Activated T-helper 2 cell treated with anti-CD3 and anti-CD28 coated beads, Interferon-gamma antibody, Interleukin-2, Interleukin-4, amounts not matched to agents 10 μg/mL and 5 μg/mL and 100 μg/mL, durations not matched to agents 14 hours and 24 hours and 36 hours (primary cell): ENCODE results near the gene TNS4. TPM values are rescaled to one million over a fixed set of nuclear protein-coding genes. Genes with fewer than 3 reads are reported as not detected.

Experiments
- DNase-seq: peaks from one replicate; pipeline ENCODE4 v3.0.0; 2021; ENCODE audit warnings: low spot score
- H3K27ac Mint-ChIP-seq: one replicate; pipeline ENCODE4 v1.8.0; 2021; ENCODE audit warnings: mixed read lengths
- H3K27me3 Mint-ChIP-seq: one replicate; pipeline ENCODE4 v1.8.0; 2021; ENCODE audit warnings: low read depth, mixed read lengths
- H3K36me3 Mint-ChIP-seq: one replicate; pipeline ENCODE4 v1.8.0; 2021; ENCODE audit warnings: low read depth, mixed read lengths
- H3K4me1 Mint-ChIP-seq: one replicate; pipeline ENCODE4 v1.8.0; 2021; ENCODE audit warnings: low read depth, mixed read lengths
- H3K4me3 Mint-ChIP-seq: one replicate; pipeline ENCODE4 v1.8.0; 2021; ENCODE audit warnings: low read depth, mild to moderate bottlenecking, moderate library complexity, mixed read lengths
- H3K9me3 Mint-ChIP-seq: one replicate; pipeline ENCODE4 v1.8.0; 2021; ENCODE audit warnings: mixed read lengths
- intact Hi-C: fragments of 100-400 bp; cut with micrococcal nuclease; formaldehyde crosslinking; loops from one replicate; pipeline ENCODE4 v1.15.1; 2023
- total RNA-seq: library from RNA; stranded (reverse); gene quantifications from 2 replicates; pipeline ENCODE4 v1.2.3, GENCODE V29; 2022

The TNS4 gene
- total RNA-seq, 1 donor from 2014 or later = 9.0 TPM

GRCh38 chr17:40519089-40519775 lies 17.8 kb upstream of the TNS4 start:
- no peak for DNase-seq
- peaks cover 16% of the 10 kb centered on the region for H3K9me3 Mint-ChIP-seq
- intact Hi-C loops = loop anchor here (5.0 kb wide), 1 partner anchor 102 kb away; the partner anchor contains the start of gene TOP2A
- H3K4me1 Mint-ChIP-seq = peaks cover 71% of the 10 kb centered on the region
- H3K36me3 Mint-ChIP-seq = peaks cover 39% of the 10 kb centered on the region
- H3K27ac Mint-ChIP-seq = peak overlapping the region; percentile 64
- H3K27me3 Mint-ChIP-seq = no peaks in the 10 kb centered on the region
- peak overlapping the region; percentile 35 for H3K4me3 Mint-ChIP-seq

- H3K9me3 Mint-ChIP-seq = peaks cover 12% of the 10 kb centered on the region
- no peak for DNase-seq
- peaks cover 74% of the 10 kb centered on the region for H3K4me1 Mint-ChIP-seq
- peak overlapping the region; percentile 64 for H3K27ac Mint-ChIP-seq
- intact Hi-C loops = loop anchor here (5.0 kb wide), 1 partner anchor 101 kb away; the partner anchor contains the start of gene TOP2A
- peak overlapping the region; percentile 55 for H3K4me3 Mint-ChIP-seq
- no peaks in the 10 kb centered on the region for H3K27me3 Mint-ChIP-seq
- peaks cover 33% of the 10 kb centered on the region for H3K36me3 Mint-ChIP-seq
Measured at GRCh38 chr17:40518401-40519088, 17.1 kb upstream of the TNS4 start.

- peaks cover 70% of the 10 kb centered on the region for H3K4me1 Mint-ChIP-seq
- DNase-seq = no peak
- peaks cover 28% of the 10 kb centered on the region for H3K36me3 Mint-ChIP-seq
- no peaks in the 10 kb centered on the region for H3K27me3 Mint-ChIP-seq
- intact Hi-C loops = loop anchor here (5.0 kb wide), 1 partner anchor 101 kb away; the partner anchor contains the start of gene TOP2A
- H3K9me3 Mint-ChIP-seq = peaks cover 6% of the 10 kb centered on the region
- peak overlapping the region; percentile 55 for H3K4me3 Mint-ChIP-seq
- peak overlapping the region; percentile 64 for H3K27ac Mint-ChIP-seq
Measured at GRCh38 chr17:40517981-40518380, 16.6 kb upstream of the TNS4 start.

- DNase-seq = no peak
- Mint-ChIP-seq H3K27ac (peak overlapping the region; percentile 88), H3K9me3 (peaks cover 4% of the 10 kb centered on the region), H3K4me3 (peak overlapping the region; percentile 74), H3K4me1 (peaks cover 66% of the 10 kb centered on the region), H3K27me3 (no peaks in the 10 kb centered on the region), H3K36me3 (peaks cover 21% of the 10 kb centered on the region)
- intact Hi-C loops = loop anchor here (5.0 kb wide), 1 partner anchor 100 kb away; the partner anchor contains the start of gene TOP2A
Measured at GRCh38 chr17:40517286-40517662, 15.9 kb upstream of the TNS4 start.

DNA sequence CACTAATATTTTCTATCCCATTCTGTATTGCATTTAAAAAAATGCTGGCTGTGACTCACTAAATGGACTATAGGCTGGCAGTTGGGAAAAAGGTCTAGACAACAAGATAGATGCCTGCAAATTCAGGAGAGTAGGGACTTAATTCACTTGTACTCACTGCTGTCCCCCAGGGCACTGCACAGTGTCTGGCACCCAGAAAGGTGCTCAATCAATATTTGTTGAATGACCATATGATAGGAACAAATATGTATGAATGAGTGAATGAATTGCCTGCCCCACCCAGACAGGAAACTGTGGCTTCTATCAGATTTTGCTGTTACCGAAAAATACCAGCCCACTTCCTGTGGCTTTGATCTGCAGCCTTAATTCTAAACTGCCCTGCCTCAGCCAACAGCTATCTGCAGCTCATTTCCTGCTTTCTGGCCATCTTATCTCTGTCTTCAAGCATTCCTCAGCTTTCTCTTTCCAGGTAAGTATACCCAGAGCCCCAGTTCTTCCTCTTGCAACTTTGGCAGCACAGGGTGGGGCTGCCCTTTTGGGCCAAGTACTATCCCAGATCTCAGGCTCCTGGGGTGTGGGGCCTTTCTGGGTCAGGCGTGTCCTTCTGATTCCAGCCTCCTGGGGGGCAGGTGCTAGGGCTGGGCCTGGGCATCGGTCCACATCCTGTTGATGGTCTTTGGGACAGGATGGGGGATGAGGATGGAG lies 15.3 kb upstream of the TNS4 start:
- peak overlapping the region; percentile 88 for H3K27ac Mint-ChIP-seq
- intact Hi-C loops = loop anchor here (1.0 to 5.0 kb wide), 3 partner anchors 15 to 99 kb away; partner anchors contain the start of gene TOP2A
- H3K4me3 Mint-ChIP-seq = peak overlapping the region; percentile 74
- no peaks in the 10 kb centered on the region for H3K27me3 Mint-ChIP-seq
- peaks cover 61% of the 10 kb centered on the region for H3K4me1 Mint-ChIP-seq
- peak; percentile 77 for DNase-seq
- H3K36me3 Mint-ChIP-seq = peaks cover 15% of the 10 kb centered on the region
- no peaks in the 10 kb centered on the region for H3K9me3 Mint-ChIP-seq

DNA sequence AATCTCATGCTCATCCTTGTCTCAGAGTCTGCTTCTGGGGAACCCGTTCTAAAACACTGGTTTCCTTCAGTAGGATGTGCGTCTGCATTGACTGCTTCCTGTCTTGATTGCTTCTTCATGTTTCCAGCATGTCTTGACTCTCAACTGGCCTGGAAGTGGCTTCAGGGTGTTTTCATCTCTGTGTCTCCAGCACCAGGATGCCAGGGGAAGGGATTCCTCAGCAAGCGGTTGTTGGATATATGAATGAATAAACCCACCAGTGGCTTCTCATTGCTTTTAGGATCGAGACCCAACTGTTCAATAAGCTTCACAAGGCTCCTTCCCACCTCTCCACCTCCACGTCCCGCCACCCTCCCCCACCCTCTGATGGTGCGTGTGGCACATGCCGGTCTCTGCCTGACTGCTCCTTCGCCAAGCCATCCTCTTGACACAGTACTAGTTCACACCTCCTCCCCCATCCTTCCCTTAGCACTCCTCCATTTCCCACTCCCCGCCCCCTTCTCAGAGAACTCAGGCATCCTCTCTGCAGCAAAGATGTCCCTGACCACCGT lies 14.1 kb upstream of the TNS4 start:
- H3K27me3 Mint-ChIP-seq = no peaks in the 10 kb centered on the region
- H3K4me1 Mint-ChIP-seq = peaks cover 54% of the 10 kb centered on the region
- DNase-seq = no peak
- no peaks in the 10 kb centered on the region for H3K9me3 Mint-ChIP-seq
- peak overlapping the region; percentile 88 for H3K27ac Mint-ChIP-seq
- H3K36me3 Mint-ChIP-seq = peaks cover 7% of the 10 kb centered on the region
- H3K4me3 Mint-ChIP-seq = no peak overlapping the region
- intact Hi-C loops = loop anchor here (1.0 to 5.0 kb wide), 3 partner anchors 16 to 98 kb away; partner anchors contain the start of gene TOP2A

DNA sequence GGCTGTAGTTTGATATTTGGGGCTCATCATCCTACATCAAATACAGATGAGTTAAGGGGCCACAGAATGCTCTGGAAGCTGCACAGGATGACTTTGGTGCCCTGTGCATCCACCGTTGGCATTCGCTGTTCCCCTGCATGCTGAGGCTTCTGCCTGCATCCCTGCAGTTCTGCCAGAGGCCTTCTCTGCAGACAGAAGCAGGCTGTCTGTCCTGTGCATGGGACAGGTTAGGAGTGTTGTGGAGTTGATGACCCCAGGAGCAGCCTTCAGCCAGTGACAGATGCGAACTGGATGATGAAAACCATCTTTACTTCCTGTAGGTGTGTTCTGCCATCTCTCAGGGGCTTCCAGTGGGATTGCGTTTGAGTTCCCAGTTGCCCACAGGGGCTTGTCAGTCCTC lies 13.6 kb upstream of the TNS4 start:
- no peaks in the 10 kb centered on the region for H3K9me3 Mint-ChIP-seq
- intact Hi-C loops = loop anchor here (5.0 kb wide), 1 partner anchor 98 kb away; the partner anchor contains the start of gene TOP2A
- H3K27ac Mint-ChIP-seq = no peak overlapping the region
- peaks cover 7% of the 10 kb centered on the region for H3K36me3 Mint-ChIP-seq
- H3K4me3 Mint-ChIP-seq = no peak overlapping the region
- H3K4me1 Mint-ChIP-seq = peaks cover 54% of the 10 kb centered on the region
- H3K27me3 Mint-ChIP-seq = no peaks in the 10 kb centered on the region
- DNase-seq = no peak

DNA sequence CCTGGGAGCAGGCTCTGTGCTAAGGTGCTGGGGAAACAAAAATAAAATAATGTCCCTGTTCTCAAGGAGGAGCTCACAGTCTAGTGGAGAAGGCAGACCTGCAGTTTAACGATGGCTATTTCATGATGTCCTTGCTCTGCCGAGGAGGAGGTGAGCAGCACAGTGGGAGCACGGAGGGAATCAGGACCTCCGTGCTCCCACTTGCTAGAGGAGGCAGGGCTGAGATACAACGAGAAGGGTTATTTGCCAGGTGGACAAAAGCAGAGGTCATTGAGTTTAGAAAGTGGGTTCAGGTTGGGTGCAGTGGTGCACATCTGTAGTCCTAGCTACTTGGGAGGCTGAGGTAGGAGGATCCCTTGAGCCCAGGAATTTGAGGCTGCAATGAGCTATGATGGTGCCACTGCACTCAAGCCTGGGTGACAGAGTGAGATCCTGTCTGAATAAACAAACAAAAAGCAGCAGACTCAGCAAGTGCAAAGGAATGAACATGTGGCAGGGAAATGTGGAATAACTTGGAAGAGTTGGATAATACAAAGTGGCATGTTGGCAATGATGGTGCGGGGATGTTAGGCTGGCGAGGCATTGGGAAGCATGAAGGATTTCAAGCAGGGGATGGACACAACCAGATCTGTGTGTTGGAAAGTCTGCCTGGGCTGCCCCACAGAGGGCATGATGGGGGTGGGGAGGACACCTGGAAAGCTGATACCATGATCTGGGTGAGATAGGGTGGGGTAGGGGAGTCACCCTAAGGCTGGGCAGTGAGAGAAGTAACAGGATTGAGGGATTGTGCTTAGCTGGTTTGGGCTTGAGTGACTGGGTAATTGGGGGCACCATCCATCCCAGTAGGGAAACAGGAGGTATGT lies 12.8 kb upstream of the TNS4 start:
- H3K9me3 Mint-ChIP-seq = no peaks in the 10 kb centered on the region
- no peak for DNase-seq
- intact Hi-C loops = no loop called here
- H3K4me3 Mint-ChIP-seq = no peak overlapping the region
- H3K36me3 Mint-ChIP-seq = peaks cover 7% of the 10 kb centered on the region
- H3K27ac Mint-ChIP-seq = peak overlapping the region; percentile 3
- H3K27me3 Mint-ChIP-seq = no peaks in the 10 kb centered on the region
- H3K4me1 Mint-ChIP-seq = peaks cover 51% of the 10 kb centered on the region

DNA sequence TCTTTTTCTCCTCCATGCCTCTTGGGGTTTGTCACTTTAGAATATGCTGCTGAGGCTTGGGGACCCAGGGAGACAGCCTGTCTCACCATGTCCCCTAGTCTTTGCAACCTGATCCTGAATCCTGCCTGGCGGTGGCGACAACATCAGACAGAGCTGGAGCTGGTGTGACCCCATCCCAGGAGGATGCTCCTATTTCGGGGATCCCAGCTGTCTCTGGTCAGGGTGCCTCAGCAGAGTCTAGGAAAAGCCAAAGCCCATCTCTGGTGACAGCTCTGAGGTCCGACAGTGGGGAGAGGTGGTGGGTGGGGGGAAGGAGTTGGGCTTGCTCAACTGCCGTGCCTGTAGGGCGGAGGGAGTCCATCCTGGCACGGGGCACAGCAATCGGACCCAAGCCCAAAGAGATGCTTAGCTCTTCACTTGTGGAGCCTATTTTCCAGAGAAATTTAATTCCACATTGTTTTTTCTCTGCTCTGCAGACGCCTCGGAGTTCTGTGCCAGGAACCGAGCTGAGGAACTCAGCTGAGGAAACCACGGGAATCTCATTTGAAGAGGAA lies 10.3 kb upstream of the TNS4 start:
- intact Hi-C loops = no loop called here
- DNase-seq = no peak
- Mint-ChIP-seq H3K4me3 (no peak overlapping the region), H3K27me3 (no peaks in the 10 kb centered on the region), H3K27ac (no peak overlapping the region), H3K36me3 (peaks cover 4% of the 10 kb centered on the region), H3K9me3 (no peaks in the 10 kb centered on the region), H3K4me1 (peaks cover 33% of the 10 kb centered on the region)

DNA sequence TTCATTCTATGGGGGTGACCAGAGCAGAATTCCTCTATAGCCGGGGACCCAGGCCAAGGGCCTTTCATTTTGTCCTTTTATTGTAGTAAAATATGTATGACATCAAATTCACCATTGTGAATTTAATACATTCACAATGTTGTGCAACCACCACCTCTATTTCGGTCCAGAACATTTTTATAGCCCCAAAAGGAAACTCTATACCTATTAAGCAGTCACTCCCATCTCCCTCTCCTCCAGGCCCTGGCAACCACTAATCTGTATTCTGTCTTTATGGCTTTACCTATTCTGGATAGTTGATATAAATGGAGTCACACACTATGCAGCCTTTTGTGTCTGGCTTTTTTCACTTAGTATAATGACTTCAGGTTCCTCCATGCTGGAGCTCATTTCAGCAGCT lies 9.7 kb upstream of the TNS4 start:
- H3K4me3 Mint-ChIP-seq = no peak overlapping the region
- no peak for DNase-seq

DNA sequence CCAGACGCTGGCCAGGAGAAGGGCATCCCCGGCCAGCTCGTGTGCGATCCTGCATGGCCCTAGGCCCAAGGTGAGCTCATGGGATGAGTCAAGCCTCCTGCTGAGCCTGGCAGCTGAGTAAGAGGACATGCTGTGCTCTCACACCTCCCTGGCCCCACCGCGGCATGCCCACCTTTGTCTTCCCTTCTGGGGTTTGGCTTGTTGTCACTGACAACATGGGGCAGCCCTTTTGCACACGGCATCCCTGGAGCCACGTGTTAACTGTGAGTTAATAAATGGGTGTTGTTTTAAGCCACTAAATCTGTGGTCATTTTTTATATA lies 8.9 kb upstream of the TNS4 start:
- no peaks in the 10 kb centered on the region for H3K9me3 Mint-ChIP-seq
- intact Hi-C loops = no loop called here
- DNase-seq = no peak

More for the DNA sequence above, 9.7 kb upstream of the TNS4 start:
- Mint-ChIP-seq H3K4me1 (peaks cover 29% of the 10 kb centered on the region), H3K9me3 (no peaks in the 10 kb centered on the region), H3K27me3 (no peaks in the 10 kb centered on the region), H3K27ac (no peak overlapping the region), H3K36me3 (peaks cover 4% of the 10 kb centered on the region)
- intact Hi-C loops = no loop called here

More for the DNA sequence above, 8.9 kb upstream of the TNS4 start:
- no peak overlapping the region for H3K27ac Mint-ChIP-seq
- H3K27me3 Mint-ChIP-seq = no peaks in the 10 kb centered on the region
- peaks cover 4% of the 10 kb centered on the region for H3K36me3 Mint-ChIP-seq
- peaks cover 24% of the 10 kb centered on the region for H3K4me1 Mint-ChIP-seq
- H3K4me3 Mint-ChIP-seq = no peak overlapping the region
